K562 (cell line): Measurements from ENCODE around the gene BCAS3. TPM values are rescaled to one million over a fixed set of nuclear protein-coding genes. Genes with fewer than 3 reads are reported as not detected.

Experiments
- ATAC-seq: fragments of 200-7000 bp; cut with Tn5 transposase; 3 replicates; pipeline ENCODE4 v1.9.1; 2020; ENCODE audit warnings: moderate library complexity
- BruUV-seq: library from RNA; stranded (reverse); fragments of 400-500 nt; replicated peaks from 2 replicates; lab custom pipeline; 2021; lab: Mats Ljungman, UMichigan
- CTCF ChIA-PET: fragments of 300-600 bp; formaldehyde crosslinking; extraction: SDS; loops from one replicate; lab custom pipeline; 2021; ENCODE audit warnings: low intra/inter-chr PET ratio; lab: Yijun Ruan, JAX
- POLR2A ChIA-PET: fragments of 300-600, 350-650 bp; sonication (Branson Sonifier 250); formaldehyde crosslinking; extraction: SDS; loops from one replicate; lab custom pipeline; 2021; ENCODE audit warnings: antibody characterized with exemption, inconsistent platforms; lab: Yijun Ruan, JAX
- DNase-seq, 4 experiments: peaks; one replicate each; pipeline versions ENCODE4 v3.0.0 to v3.0.0-alpha.2; 2011 to 2018; ENCODE audit warnings: low spot score in 3 of 4, mixed read lengths in 3 of 4; ENCODE audit errors: extremely low read depth in 1 of 4
- FAIRE-seq: peaks from 2 replicates; lab custom pipeline; 2011; peaks lifted over from hg19 to GRCh38; lab: Jason Lieb, UNC
- H2AFZ ChIP-seq: 2 replicates; pipeline ENCODE4 v1.6.0; 2011; ENCODE audit warnings: low read depth, low read length, control low read depth, inconsistent platforms
- H3K27ac ChIP-seq: fragments of 200-600 bp; 3 replicates; pipeline ENCODE4 v1.8.0; 2011; ENCODE audit warnings: low read depth, mild to moderate bottlenecking, control low read depth, inconsistent platforms, low read length, moderate library complexity, mixed read lengths; ENCODE audit errors: extremely low read depth
- H3K27me3 ChIP-seq, 2 experiments: fragments of 300-600 bp in 1 of 2; 2 replicates in 1 of 2; 3 replicates in 1 of 2; pipeline versions ENCODE4 v1.6.0 to v1.8.0; 2011; ENCODE audit warnings: inconsistent platforms in 2 of 2, low read length in 2 of 2, mild to moderate bottlenecking in 1 of 2, mixed read lengths in 1 of 2, moderate library complexity in 1 of 2; ENCODE audit not compliant: control insufficient read depth in 2 of 2, insufficient read depth in 2 of 2
- H3K36me3 ChIP-seq: fragments of 300-600 bp; 3 replicates; pipeline ENCODE4 v1.8.0; 2011; ENCODE audit warnings: mild to moderate bottlenecking, low read length, inconsistent platforms; ENCODE audit not compliant: control insufficient read depth, insufficient read depth
- H3K4me1 ChIP-seq, 2 experiments: fragments of 200-600 bp in 1 of 2; replicated peaks in 1 of 2; 2 replicates in 1 of 2; 3 replicates in 1 of 2; pipeline versions ENCODE4 v1.5.1 to v1.8.0; 2011; ENCODE audit warnings: inconsistent platforms in 2 of 2, low read length in 2 of 2, mild to moderate bottlenecking in 1 of 2, mixed read lengths in 1 of 2, moderate library complexity in 1 of 2; ENCODE audit not compliant: control insufficient read depth in 2 of 2, insufficient read depth in 2 of 2
- H3K4me2 ChIP-seq: 2 replicates; pipeline ENCODE4 v1.6.1; 2011; ENCODE audit warnings: low read length, control low read depth, inconsistent platforms, mixed read lengths; ENCODE audit not compliant: insufficient read depth
- H3K4me3 ChIP-seq: fragments of 200-600 bp; sonication (generic), shearing (Covaris generic); 2 replicates; pipeline ENCODE4 v1.5.1; 2016; ENCODE audit warnings: control low read depth, inconsistent platforms
- H3K79me2 ChIP-seq: fragments of 200-600 bp; 3 replicates; pipeline ENCODE4 v1.8.0; 2011; ENCODE audit warnings: low read length, inconsistent platforms; ENCODE audit not compliant: control insufficient read depth, insufficient read depth
- H3K9ac ChIP-seq, 2 experiments: 2 replicates each; pipeline versions ENCODE4 v1.6.0 to v1.6.1; 2011; ENCODE audit warnings: low read depth in 2 of 2, low read length in 2 of 2, control low read depth in 1 of 2, inconsistent platforms in 1 of 2, mild to moderate bottlenecking in 1 of 2, mixed read lengths in 1 of 2; ENCODE audit not compliant: insufficient read depth in 1 of 2
- H3K9me1 ChIP-seq: one replicate; pipeline ENCODE4 v1.6.0; 2011; ENCODE audit warnings: inconsistent platforms, mild to moderate bottlenecking, low read length, moderate library complexity; ENCODE audit not compliant: control insufficient read depth, insufficient read depth
- H3K9me3 ChIP-seq: replicated peaks from 2 replicates; pipeline ENCODE4 v1.5.1; 2011; ENCODE audit warnings: low read depth, low read length, inconsistent platforms; ENCODE audit not compliant: control insufficient read depth, insufficient read depth
- H4K20me1 ChIP-seq: replicated peaks from 2 replicates; pipeline ENCODE4 v1.6.1; 2011; ENCODE audit warnings: low read length, inconsistent platforms, mixed read lengths; ENCODE audit not compliant: control insufficient read depth, insufficient read depth
- ETV6 ChIP-seq, 3 experiments: fragments of 150-350 bp in 1 of 3; sonication (generic) in 1 of 3; formaldehyde crosslinking in 1 of 3; IDR thresholded peaks; 2 replicates each; pipeline versions ENCODE4 v1.6.1 to v1.8.0; 2014 to 2022; ENCODE audit warnings: borderline replicate concordance in 2 of 3, low read depth in 2 of 3, antibody characterized with exemption in 1 of 3, low read length in 1 of 3, mild to moderate bottlenecking in 1 of 3, missing genetic modification reagents in 1 of 3
- ZFPM2 ChIP-seq: fragments of 250-450 bp; sonication (Bioruptor Pico); IDR thresholded peaks from 2 replicates; pipeline ENCODE4 v1.5.1; 2022; ENCODE audit warnings: mild to moderate bottlenecking
- WGBS: fragments of 100-300 bp; shearing (Covaris generic); methylation state at CpG from one replicate; pipeline ENCODE4 v1.1.6; 2016; ENCODE audit warnings: low coverage, mixed read lengths; ENCODE audit not compliant: insufficient coverage; ENCODE audit errors: missing lambda C conversion rate; 5-methylcytosine and 5-hydroxymethylcytosine counted together
- in situ Hi-C: fragments of 300-500 bp; cut with MboI; formaldehyde crosslinking; loops from 4 replicates; pipeline ENCODE4 v1.15.0; 2018; ENCODE audit warnings: inconsistent platforms, mixed read lengths
- intact Hi-C: fragments of 100-400 bp; cut with micrococcal nuclease; formaldehyde crosslinking; loops from 2 replicates; pipeline ENCODE4 v1.14.2; 2022
- polyA plus RNA-seq, 8 experiments: library from polyadenylated mRNA; depleted of rRNA in 4 of 8; stranded (reverse) in 5 of 8; unstranded in 3 of 8; fragments of >200 nt; fragmentation: Nextera tagmentation in 2 of 8; fragmentation: Illumina TruSeq in 1 of 8; extraction: Ambion mirVana in 2 of 8; extraction: Trizol in 1 of 8; gene quantifications; 2 replicates each; pipeline versions ENCODE4 v1.2.1 to v1.2.3, GENCODE V29; 2011 to 2014; ENCODE audit warnings: inconsistent platforms in 1 of 8, missing spikeins in 1 of 8
- total RNA-seq, 7 experiments: library from RNA; depleted of rRNA in 6 of 7; stranded (reverse); fragments of >200 nt in 6 of 7; fragmentation: Illumina TruSeq in 2 of 7; extraction: Trizol in 2 of 7; gene quantifications; 2 replicates each; pipeline versions ENCODE4 v1.2.1 to v1.2.3, GENCODE V29; 2011 to 2021; ENCODE audit warnings: low replicate concordance in 1 of 7
- TF ChIP-seq, protein P1 (sequence below): fragments of 450-650 bp; IDR thresholded peaks from 2 replicates; pipeline ENCODE4 v1.6.1; 2017; ENCODE audit warnings: antibody characterized with exemption
- TF ChIP-seq, protein P2 (sequence below): sonication (generic); formaldehyde crosslinking; IDR thresholded peaks from 2 replicates; pipeline ENCODE4 v1.8.0; 2022; ENCODE audit warnings: mild to moderate bottlenecking, missing genetic modification reagents, borderline replicate concordance

The BCAS3 gene
- total and polyA plus RNA-seq, 9 of the 15 experiments (the other 6 are each of a cell fraction or from before 2014, with no cell fraction given), result 1.9 to 5.5 (median 3.5) TPM

DNA sequence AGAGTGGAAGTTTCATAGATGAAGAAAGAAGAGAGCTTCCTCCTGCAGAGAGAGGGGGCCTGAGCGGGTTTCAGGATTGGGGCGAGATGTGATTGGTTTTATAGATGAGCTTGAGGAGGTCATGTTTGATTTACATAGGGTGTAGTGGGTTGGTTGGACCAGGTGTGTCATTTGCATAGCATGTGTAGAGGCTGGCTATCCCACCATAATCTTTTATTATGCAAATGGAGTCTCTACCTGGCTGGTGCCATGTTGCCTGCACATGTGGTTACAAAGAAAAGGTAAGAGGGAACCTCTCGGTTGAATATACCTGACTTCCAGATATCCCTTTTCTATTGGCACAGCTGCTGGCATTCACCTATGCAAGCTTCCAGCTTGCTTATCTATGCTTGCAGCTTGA, 228.1 kb downstream of the BCAS3 start (continued):
- TF ChIP-seq, protein P1, sequence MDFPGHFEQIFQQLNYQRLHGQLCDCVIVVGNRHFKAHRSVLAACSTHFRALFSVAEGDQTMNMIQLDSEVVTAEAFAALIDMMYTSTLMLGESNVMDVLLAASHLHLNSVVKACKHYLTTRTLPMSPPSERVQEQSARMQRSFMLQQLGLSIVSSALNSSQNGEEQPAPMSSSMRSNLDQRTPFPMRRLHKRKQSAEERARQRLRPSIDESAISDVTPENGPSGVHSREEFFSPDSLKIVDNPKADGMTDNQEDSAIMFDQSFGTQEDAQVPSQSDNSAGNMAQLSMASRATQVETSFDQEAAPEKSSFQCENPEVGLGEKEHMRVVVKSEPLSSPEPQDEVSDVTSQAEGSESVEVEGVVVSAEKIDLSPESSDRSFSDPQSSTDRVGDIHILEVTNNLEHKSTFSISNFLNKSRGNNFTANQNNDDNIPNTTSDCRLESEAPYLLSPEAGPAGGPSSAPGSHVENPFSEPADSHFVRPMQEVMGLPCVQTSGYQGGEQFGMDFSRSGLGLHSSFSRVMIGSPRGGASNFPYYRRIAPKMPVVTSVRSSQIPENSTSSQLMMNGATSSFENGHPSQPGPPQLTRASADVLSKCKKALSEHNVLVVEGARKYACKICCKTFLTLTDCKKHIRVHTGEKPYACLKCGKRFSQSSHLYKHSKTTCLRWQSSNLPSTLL, result no peak
- TF ChIP-seq, protein P2, sequence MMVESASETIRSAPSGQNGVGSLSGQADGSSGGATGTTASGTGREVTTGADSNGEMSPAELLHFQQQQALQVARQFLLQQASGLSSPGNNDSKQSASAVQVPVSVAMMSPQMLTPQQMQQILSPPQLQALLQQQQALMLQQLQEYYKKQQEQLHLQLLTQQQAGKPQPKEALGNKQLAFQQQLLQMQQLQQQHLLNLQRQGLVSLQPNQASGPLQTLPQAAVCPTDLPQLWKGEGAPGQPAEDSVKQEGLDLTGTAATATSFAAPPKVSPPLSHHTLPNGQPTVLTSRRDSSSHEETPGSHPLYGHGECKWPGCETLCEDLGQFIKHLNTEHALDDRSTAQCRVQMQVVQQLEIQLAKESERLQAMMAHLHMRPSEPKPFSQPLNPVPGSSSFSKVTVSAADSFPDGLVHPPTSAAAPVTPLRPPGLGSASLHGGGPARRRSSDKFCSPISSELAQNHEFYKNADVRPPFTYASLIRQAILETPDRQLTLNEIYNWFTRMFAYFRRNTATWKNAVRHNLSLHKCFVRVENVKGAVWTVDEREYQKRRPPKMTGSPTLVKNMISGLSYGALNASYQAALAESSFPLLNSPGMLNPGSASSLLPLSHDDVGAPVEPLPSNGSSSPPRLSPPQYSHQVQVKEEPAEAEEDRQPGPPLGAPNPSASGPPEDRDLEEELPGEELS, result no peak

DNA sequence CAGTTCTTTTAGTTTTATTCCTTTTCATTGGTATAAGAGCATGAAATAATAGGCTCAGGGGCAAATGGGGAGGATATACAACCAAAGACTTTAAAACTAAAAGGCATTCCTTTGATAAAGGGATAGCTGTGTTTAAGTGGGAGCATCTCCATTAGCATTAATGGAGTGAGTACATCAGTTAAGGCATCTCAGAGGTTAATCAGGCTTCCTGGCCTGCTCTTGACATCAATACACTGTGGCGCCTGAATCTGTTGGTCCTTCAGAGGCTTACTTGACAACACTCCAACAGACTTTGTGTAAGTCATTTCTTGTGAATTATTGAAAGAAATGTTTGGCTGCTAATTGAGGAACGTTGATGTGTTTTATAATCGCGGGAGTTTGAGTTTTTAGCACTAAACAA, 230.7 kb downstream of the BCAS3 start:
- no peak overlapping the region for H3K9ac ChIP-seq
- FAIRE-seq (no peak), DNase-seq (no peak), ATAC-seq (no peak)
- H3K27me3 ChIP-seq, result no peaks in the 10 kb centered on the region; a peak in 1 of 5 replicates
- no peak overlapping the region for H3K4me3 ChIP-seq
- intact Hi-C loops (no loop called here), in situ Hi-C loops (no loop called here)
- no peak overlapping the region for H3K4me2 ChIP-seq
- BruUV-seq, result no TSS peak
- H2AFZ ChIP-seq, result no peak overlapping the region
- H4K20me1 ChIP-seq, result no peaks in the 10 kb centered on the region
- no peaks in the 10 kb centered on the region for H3K36me3 ChIP-seq
- no peaks in the 10 kb centered on the region for H3K79me2 ChIP-seq
- TF ChIP-seq ETV6 (IDR thresholded peaks at IDR 0.05; ENCODE audit: borderline replicate concordance in 1 of 2, low read depth in 2 of 2, low read length in 1 of 2) (no peak), ETV6 (CRISPR knock-in tag; IDR thresholded peaks at IDR 0.05; ENCODE audit: borderline replicate concordance) (no peak), ZFPM2 (CRISPR knock-in tag) (no peak)
- CTCF ChIA-PET, result no interaction called here
- no peak overlapping the region for H3K27ac ChIP-seq
- 1% methylated on average over 4 of the region's 4 CpGs for WGBS
- POLR2A ChIA-PET, result no interaction called here
- H3K4me1 ChIP-seq, result no peaks in the 10 kb centered on the region
- H3K9me3 ChIP-seq, result no peaks in the 10 kb centered on the region
- no peaks in the 10 kb centered on the region for H3K9me1 ChIP-seq
